T1000 (cell line): ENCODE measurements around the gene KCNK4.
A peak's percentile ranks its signal among the peaks of the same experiment; 100 is the strongest.

Experiments
- DNase-seq: peaks from one replicate; lab custom pipeline; 2025; ENCODE audit warnings: mixed read lengths; lab: John Stamatoyannopoulos, UW

KCNK4 gene

GRCh38 chr11:64268893-64269539 lies 22.1 kb upstream of the KCNK4 start:
- DNase-seq, result no peak

- DNase-seq, result peak; percentile 99
These were observed 21.4 kb upstream of the KCNK4 start for GRCh38 chr11:64269540-64270220.

DNA sequence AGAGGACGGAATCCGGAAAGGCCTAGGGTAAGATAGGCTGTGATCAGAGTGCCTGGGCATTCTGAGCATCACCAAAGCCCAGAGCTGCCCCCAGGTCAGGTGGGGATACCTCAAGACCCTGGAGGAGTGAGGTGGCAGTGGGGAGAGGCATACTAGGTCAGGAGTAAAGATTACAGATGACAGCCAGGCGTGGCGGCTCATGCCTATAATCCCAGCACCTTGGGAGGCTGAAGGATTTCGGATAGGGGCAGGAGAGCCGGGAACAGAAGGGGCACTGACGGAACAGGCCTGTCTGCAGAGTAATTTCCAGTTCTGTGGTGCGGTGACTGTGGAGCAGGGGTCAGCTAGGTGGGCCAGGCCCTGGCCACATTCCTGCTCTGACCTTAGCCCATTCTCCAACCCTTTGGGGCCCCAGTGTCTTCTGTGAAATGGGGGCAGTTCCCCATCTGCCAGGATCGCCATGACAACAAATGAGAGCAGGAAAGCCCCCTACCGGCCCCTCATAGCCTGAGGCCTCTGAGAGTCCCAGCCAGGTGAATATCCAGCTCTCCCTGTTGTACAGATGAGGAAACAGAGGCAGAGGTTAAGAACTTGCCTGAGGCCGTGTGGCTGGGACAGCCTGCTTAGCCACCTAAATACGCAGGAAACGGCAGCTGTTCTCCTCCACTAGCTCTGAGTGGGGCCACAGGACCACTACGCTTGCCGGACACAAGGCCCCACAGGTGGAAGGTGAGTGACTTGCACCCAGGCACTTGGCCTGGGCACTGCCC lies 15.9 kb upstream of the KCNK4 start:
- DNase-seq, result no peak

GRCh38 chr11:64275841-64276240 lies 15.3 kb upstream of the KCNK4 start:
- no peak for DNase-seq

- DNase-seq, result peak; percentile 94
These were observed 14.3 kb upstream of the KCNK4 start for GRCh38 chr11:64276653-64277431.

GRCh38 chr11:64278576-64279190 lies 12.4 kb upstream of the KCNK4 start:
- no peak for DNase-seq

GRCh38 chr11:64281957-64282770 lies 8.9 kb upstream of the KCNK4 start:
- no peak for DNase-seq

DNA sequence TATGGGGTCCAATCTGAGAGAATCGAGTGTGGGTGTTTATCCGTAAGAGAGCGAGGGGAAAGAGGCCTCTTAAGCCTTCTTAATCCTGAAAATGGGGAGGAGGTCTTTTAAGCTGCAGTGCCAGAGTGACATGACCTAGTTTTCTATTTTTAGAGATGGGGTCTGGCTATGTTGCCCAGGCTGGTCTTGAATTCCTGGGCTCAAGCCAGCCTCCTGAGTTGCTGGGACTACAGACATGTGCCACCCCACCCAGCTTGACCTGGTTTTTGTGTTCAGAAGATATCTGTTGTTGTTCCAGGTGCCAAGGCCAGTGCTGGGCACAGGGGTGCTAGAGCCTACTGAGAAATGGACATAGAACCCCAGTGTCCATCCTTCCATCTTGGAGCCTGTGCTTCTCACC lies 8.0 kb upstream of the KCNK4 start:
- no peak for DNase-seq

DNA sequence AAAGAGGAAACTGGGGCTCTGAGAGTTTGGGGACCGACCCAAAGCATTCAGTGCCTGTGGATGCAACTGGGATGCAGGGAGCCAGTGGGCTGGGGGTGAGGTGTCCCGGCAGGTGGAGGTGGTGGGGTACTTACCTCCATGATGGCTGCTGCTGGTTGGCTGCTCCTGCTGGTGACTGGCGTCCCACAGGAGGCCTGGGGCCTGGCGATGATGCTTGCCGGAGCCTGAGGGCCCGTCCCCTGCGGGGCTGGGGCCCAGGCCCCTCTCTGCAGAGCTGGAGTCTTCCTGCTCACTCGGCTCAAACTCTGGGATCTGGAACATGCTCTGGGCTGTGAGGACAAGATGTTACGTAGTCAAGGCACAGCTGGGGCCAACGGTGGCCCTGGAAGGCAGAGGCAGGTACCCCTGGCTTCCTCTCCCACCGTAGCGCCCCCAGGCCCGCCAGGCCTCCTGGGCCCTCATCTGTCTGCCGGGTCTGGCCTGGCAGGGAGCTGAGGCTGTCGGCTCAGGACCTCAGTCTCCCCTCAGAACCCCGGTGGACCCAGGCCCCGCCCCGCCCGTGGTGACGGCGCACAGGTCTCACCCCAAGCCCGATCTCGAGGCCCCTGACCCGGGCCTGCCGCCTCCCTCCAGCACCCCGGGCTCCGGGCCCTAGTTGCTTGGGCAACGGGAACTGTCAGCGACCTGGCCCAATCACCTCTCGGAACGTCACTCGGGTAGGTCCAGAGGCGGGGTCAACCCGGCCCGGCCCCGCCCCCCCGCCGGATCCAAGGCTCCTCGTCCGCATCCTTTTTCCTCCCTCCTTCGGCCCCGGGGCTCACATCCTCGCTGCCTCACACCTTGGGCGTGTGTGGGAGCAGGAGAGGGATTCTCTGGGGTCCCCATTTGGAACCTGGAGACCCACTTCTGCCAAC lies 6.8 kb upstream of the KCNK4 start, which contains the start of gene BAD:
Gene BAD (minus strand): TSS at position 618 of the 914 bp plus-strand sequence. CDS start 297 bp downstream, at position 321.
- DNase-seq, result peak; percentile 92

DNA sequence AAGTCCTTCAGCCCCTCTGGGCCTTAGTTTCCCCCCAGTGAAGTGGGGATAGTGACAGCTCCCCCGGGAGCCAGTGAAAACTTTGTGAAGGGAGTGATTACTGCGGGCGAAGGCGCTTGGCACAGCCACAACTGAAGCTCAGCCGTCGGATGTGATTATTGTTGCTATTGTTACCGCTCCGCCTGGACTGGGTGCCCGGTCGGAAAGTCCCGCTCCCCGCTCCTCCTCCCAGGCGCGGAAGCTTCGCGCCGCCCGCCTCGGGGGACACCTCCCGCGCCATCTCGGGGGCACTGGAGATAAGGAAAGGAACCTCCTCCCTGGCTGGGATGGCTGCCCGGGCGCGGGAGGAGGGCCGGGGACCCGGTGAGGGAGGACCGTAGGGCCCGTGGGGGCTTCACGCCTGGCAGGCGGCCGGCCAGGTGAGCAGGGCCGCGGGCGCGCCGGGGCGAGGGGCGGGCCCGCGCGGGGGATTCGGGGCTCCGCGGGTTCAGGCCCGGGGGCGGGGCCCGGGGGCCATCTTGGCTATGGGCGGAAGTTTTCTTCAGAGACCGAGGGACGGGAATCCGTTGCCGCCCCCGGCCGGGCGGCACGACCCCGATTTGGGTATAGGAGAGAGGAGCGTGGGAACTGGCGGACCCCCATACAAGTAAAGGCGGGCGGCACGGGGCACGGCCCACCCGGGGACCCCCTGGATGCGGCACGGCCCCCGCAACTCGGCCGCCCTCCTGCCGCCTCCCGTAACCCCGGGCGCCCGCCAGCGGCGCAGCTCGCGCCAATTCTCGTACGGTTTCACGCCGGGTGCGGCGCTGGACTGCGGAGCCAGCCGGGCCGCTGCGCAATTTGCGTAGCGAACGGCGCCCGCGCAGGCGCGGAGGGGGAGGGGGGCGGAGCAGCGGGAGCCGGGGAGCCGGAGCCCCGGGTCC lies 5.9 kb upstream of the KCNK4 start, which contains the start of gene GPR137:
Gene GPR137 (plus strand): TSS at position 887 of the 923 bp plus-strand sequence. CDS start 677 bp downstream, outside the sequence.
- DNase-seq, result peak; percentile 86

- no peak for DNase-seq
These were observed 5.0 kb upstream of the KCNK4 start for GRCh38 chr11:64285885-64286800.

DNA sequence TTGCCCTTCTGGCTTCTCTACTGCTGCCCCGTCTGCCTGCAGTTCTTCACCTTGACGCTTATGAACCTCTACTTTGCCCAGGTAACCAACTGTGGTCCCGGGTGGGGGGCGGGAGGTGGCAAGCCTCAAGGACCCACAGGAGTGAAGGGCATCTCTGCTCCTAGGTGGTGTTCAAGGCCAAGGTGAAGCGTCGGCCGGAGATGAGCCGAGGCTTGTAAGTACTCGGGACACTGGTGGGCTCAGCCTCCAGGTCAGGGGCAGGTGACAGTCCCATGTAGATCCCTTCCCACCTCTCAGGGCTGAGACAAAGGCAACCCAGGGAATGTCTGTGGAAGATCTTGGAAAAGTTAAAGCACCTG lies 4.3 kb upstream of the KCNK4 start:
- DNase-seq, result no peak

DNA sequence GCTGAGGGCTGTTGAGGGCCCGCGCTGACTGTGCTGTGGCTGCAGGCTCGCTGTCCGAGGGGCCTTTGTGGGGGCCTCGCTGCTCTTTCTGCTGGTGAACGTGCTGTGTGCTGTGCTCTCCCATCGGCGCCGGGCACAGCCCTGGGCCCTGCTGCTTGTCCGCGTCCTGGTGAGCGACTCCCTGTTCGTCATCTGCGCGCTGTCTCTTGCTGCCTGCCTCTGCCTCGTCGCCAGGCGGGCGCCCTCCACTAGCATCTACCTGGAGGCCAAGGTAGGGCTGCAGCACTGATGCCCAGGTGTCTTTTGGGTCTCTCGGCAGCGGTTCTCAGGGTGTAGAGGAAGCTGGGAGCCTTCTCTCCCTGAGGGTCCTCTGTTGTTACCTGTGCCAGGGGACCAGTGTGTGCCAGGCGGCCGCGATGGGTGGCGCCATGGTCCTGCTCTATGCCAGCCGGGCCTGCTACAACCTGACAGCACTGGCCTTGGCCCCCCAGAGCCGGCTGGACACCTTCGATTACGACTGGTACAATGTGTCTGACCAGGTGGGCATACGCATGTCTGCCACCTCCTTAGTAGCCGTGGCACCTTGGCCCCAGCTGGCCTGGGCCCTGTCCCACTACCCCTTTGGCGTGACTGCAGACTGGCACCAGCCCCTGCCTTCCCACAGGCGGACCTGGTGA lies 3.3 kb upstream of the KCNK4 start:
- DNase-seq, result no peak

GRCh38 chr11:64288353-64288750 lies 2.8 kb upstream of the KCNK4 start:
- no peak for DNase-seq

- no peak for DNase-seq
These were observed 2.0 kb upstream of the KCNK4 start for GRCh38 chr11:64289002-64289564.
